ENCODE data around the gene LOC128125822.

Gene LOC128125822

GRCh38 chr6:63554782-63555181 lies 17.5 kb upstream of the LOC128125822 start:
- in situ Hi-C loops (cut with MboI; ENCODE audit: low sequenced_read_pairs), result no loop called here

GRCh38 chr6:63556369-63556768 lies 15.9 kb upstream of the LOC128125822 start:
- in situ Hi-C loops (cut with MboI; ENCODE audit: low sequenced_read_pairs), result no loop called here

- in situ Hi-C loops (cut with MboI; ENCODE audit: low sequenced_read_pairs), result no loop called here
These were observed 14.0 kb upstream of the LOC128125822 start for GRCh38 chr6:63558278-63558677.

GRCh38 chr6:63560801-63561287 lies 11.4 kb upstream of the LOC128125822 start:
- in situ Hi-C loops (cut with MboI; ENCODE audit: low sequenced_read_pairs), result no loop called here

GRCh38 chr6:63561288-63561687 lies 11.0 kb upstream of the LOC128125822 start:
- in situ Hi-C loops (cut with MboI; ENCODE audit: low sequenced_read_pairs), result no loop called here

GRCh38 chr6:63563235-63563634 lies 9.0 kb upstream of the LOC128125822 start:
- in situ Hi-C loops (cut with MboI; ENCODE audit: low sequenced_read_pairs), result no loop called here

GRCh38 chr6:63565058-63565726 lies 7.1 kb upstream of the LOC128125822 start:
- in situ Hi-C loops (cut with MboI; ENCODE audit: low sequenced_read_pairs), result no loop called here

GRCh38 chr6:63565727-63566596 lies 6.3 kb upstream of the LOC128125822 start:
- in situ Hi-C loops (cut with MboI; ENCODE audit: low sequenced_read_pairs), result no loop called here

GRCh38 chr6:63567966-63568365 lies 4.3 kb upstream of the LOC128125822 start:
- in situ Hi-C loops (cut with MboI; ENCODE audit: low sequenced_read_pairs), result no loop called here

- in situ Hi-C loops (cut with MboI; ENCODE audit: low sequenced_read_pairs), result no loop called here
These were observed 778 bp upstream of the LOC128125822 start for GRCh38 chr6:63571361-63572043.

- in situ Hi-C loops (cut with MboI; ENCODE audit: low sequenced_read_pairs), result no loop called here
These were observed 431 bp downstream of the LOC128125822 start for GRCh38 chr6:63572747-63573075.

- in situ Hi-C loops (cut with MboI; ENCODE audit: low sequenced_read_pairs), result no loop called here
These were observed 1.0 kb downstream of the LOC128125822 start for GRCh38 chr6:63573076-63573898.

GRCh38 chr6:63573899-63574553 lies 1.7 kb downstream of the LOC128125822 start:
- in situ Hi-C loops (cut with MboI; ENCODE audit: low sequenced_read_pairs), result no loop called here

- in situ Hi-C loops (cut with MboI; ENCODE audit: low sequenced_read_pairs), result no loop called here
These were observed 2.2 kb downstream of the LOC128125822 start for GRCh38 chr6:63574554-63574900.

GRCh38 chr6:63576147-63576772 lies 4.0 kb downstream of the LOC128125822 start:
- in situ Hi-C loops (cut with MboI; ENCODE audit: low sequenced_read_pairs), result no loop called here

- in situ Hi-C loops (cut with MboI; ENCODE audit: low sequenced_read_pairs), result no loop called here
These were observed 4.9 kb downstream of the LOC128125822 start for GRCh38 chr6:63576985-63577712.

- in situ Hi-C loops (cut with MboI; ENCODE audit: low sequenced_read_pairs), result no loop called here
These were observed 6.5 kb downstream of the LOC128125822 start for GRCh38 chr6:63578757-63579156.

- in situ Hi-C loops (cut with MboI; ENCODE audit: low sequenced_read_pairs), result no loop called here
These were observed 7.8 kb downstream of the LOC128125822 start for GRCh38 chr6:63579937-63580703.

- in situ Hi-C loops (cut with MboI; ENCODE audit: low sequenced_read_pairs), result no loop called here
These were observed 8.4 kb downstream of the LOC128125822 start for GRCh38 chr6:63580704-63580961.
